Ascending aorta (tissue), 2 donors: ENCODE data around the gene ZNF157. TPM values are rescaled to one million over a fixed set of nuclear protein-coding genes. Genes with fewer than 3 reads are reported as not detected.

Experiments
- DNase-seq, 2 donors: peaks; one replicate each; pipeline ENCODE4 v3.0.0-alpha.2; 2019; ENCODE audit warnings: low spot score in 2 of 2
- H3K27ac ChIP-seq, 2 donors: fragments of 200-600 bp; sonication (generic); one replicate each; pipeline ENCODE4 v1.5.1; 2016 to 2017; ENCODE audit warnings: mild to moderate bottlenecking in 1 of 2
- H3K27me3 ChIP-seq: fragments of 200-600 bp; sonication (generic); one replicate; pipeline ENCODE4 v1.5.1; 2017
- H3K36me3 ChIP-seq, 2 donors: fragments of 200-600 bp; sonication (generic); one replicate each; pipeline ENCODE4 v1.5.1; 2016
- H3K4me1 ChIP-seq, 2 donors: fragments of 200-600 bp; sonication (generic); one replicate each; pipeline ENCODE4 v1.5.1; 2016 to 2017; ENCODE audit warnings: mild to moderate bottlenecking in 1 of 2
- H3K4me3 ChIP-seq, 2 donors: fragments of 200-600 bp; sonication (generic); one replicate each; pipeline ENCODE4 v1.5.1; 2016 to 2017; ENCODE audit warnings: mild to moderate bottlenecking in 1 of 2
- H3K9me3 ChIP-seq, 2 donors: fragments of 200-600 bp; sonication (generic); one replicate each; pipeline ENCODE4 v1.5.1; 2016
- intact Hi-C: fragments of 100-400 bp; cut with DNase I; formaldehyde crosslinking; loops from one replicate; pipeline ENCODE4 v1.15.1; 2023
- total RNA-seq: library from RNA; depleted of rRNA; stranded (reverse); fragments of >200 nt; gene quantifications from one replicate; pipeline ENCODE4 v1.1.0, GENCODE V29; 2016
- TF ChIP-seq, protein P1 (sequence below), 3 experiments: fragments of 200-600 bp in 2 of 3; fragments of 450-650 bp in 1 of 3; sonication (generic) in 2 of 3; IDR thresholded peaks; one replicate each; pipeline ENCODE4 v1.5.1; 2016 to 2019; ENCODE audit warnings: antibody characterized with exemption in 3 of 3, mild to moderate bottlenecking in 1 of 3, moderate library complexity in 1 of 3

The ZNF157 gene
- total RNA-seq, 1 donor from 2014 or later, result not detected

DNA sequence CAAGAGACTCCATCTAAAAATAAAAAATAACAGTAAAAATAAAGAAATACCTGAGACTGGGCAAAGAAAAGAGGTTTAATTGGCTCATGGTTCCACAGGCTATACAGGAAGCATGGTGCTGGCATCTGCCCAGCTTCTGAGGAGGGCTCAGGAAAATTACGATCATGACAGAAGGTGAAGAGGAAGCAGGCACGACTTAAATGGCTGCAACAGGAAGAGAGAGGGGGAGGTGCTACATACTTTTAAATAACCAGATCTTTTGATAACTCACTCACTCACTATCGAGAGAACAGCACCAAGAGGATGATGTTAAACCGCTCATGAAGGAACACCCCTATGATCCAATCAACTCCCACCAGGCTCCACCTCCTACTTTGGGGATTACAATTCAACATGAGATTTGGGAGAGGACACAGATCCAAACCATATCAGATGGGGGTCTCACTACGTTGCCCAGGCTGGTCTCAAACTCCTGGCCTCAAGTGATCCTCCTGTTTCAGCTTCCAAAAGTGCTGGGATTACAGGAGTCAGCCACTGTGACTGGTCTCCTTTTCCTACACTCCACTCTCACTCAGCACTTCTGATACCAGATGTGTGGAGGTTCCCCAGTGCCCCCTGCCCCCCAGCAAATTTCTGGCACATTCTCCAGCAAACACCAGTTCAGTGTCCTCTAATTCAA, 11.9 kb upstream of the ZNF157 start:
- Histone ChIP-seq H3K27me3 (no peaks in the 10 kb centered on the region), H3K9me3 (no peaks in the 10 kb centered on the region)
- TF ChIP-seq, protein P1, sequence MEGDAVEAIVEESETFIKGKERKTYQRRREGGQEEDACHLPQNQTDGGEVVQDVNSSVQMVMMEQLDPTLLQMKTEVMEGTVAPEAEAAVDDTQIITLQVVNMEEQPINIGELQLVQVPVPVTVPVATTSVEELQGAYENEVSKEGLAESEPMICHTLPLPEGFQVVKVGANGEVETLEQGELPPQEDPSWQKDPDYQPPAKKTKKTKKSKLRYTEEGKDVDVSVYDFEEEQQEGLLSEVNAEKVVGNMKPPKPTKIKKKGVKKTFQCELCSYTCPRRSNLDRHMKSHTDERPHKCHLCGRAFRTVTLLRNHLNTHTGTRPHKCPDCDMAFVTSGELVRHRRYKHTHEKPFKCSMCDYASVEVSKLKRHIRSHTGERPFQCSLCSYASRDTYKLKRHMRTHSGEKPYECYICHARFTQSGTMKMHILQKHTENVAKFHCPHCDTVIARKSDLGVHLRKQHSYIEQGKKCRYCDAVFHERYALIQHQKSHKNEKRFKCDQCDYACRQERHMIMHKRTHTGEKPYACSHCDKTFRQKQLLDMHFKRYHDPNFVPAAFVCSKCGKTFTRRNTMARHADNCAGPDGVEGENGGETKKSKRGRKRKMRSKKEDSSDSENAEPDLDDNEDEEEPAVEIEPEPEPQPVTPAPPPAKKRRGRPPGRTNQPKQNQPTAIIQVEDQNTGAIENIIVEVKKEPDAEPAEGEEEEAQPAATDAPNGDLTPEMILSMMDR (IDR thresholded peaks at IDR 0.05), result no peak

DNA sequence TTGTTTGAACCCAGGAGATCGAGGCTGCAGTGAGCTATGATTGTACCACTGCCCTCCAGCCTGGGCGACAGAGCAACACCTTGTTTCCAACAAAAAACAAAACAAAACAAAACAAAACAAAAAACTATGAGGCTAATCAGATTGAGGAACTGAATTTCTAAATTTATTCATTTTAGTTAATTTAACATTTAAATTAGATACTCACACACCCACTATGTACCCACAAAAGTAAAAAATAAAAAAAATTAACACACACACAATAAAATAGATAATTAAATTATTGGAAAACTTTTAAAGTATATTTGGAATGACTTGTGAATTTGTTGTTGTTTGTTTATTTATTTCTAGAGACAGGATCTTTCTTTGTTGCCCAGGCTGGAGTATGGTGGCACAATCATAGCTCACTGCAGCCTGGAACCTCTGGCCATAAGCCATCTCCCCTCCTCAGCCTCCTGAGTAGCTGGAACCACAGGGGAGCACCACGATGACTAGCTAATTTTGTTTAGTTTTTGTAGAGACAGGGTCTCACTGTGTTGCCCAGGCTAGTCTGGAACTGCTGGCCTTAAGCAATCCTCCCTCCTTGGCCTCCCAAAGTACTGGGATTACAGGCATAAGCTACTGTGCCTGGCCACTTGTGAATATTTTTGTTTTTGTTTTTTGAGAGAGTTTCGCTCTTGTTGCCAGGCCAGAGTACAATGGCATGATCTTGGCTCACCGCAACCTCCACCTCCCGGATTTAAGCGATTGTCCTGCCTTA, 9.8 kb upstream of the ZNF157 start:
- H3K4me1 ChIP-seq, result no peaks in the 10 kb centered on the region
- intact Hi-C loops, result loop anchor here (5.0 to 10.0 kb wide), 6 partner anchors 124 to 292 kb away; partner anchors contain the start of genes CDK16, ELK1, NDUFB11 and RBM10
- TF ChIP-seq, protein P1 (IDR thresholded peaks at IDR 0.05), result no peak
- H3K36me3 ChIP-seq, result no peaks in the 10 kb centered on the region
- DNase-seq, result no peak
- H3K9me3 ChIP-seq, result no peaks in the 10 kb centered on the region
- no peaks in the 10 kb centered on the region for H3K27me3 ChIP-seq
- H3K27ac ChIP-seq, result peak overlapping the region in 1 of 2 donors; percentile 19
- H3K4me3 ChIP-seq, result no peak overlapping the region

More for the DNA sequence above, 11.9 kb upstream of the ZNF157 start:
- no peaks in the 10 kb centered on the region for H3K36me3 ChIP-seq
- no peak overlapping the region for H3K4me3 ChIP-seq
- no peak overlapping the region for H3K27ac ChIP-seq
- H3K4me1 ChIP-seq, result no peaks in the 10 kb centered on the region
- DNase-seq, result no peak
- intact Hi-C loops, result no loop called here

DNA sequence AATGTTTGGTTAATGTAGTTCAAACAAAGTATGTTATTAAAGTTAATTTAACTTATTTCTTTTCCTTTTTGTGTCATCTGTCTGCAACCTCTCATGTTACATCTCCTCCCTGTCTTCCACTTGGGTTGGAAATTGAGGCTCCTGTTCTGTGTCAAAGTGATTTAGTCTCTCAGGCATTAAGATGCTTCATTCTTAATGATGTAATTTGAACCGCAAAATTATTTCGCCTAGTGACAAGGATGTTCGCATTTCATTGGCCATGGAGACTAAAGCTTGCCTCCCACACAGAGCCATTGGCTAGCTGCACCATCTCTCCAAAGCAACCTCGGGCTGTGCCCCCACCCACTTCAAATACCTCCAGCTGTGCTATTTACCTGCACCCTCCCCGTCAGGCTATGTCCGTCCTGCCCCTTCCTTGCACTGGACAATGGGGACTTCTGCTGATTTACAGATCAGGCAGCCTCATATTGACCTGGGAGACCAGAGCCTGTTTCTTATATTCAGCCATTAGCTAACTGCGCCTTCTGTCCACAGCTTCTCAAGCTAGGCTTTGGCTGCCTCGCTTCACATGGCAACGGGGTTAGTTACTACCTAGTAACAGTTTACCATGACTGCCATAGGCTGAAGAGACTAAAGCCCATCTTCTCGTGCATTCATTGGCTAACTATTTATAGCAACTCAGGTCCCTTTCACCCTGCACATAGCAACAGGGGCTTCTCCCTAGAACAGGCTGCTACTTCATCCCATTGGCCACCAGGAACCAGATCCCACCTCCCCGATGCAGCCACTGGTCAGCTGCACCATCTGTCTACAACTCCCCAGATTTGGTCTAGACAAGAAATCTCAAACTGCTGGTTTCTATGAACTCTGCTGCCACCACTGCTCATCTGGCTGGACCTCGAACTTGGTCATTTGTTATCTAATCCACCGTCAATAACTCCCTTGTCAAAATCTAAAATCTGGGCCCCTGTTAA, 8.6 kb upstream of the ZNF157 start:
- no peaks in the 10 kb centered on the region for H3K9me3 ChIP-seq
- no peaks in the 10 kb centered on the region for H3K4me1 ChIP-seq
- H3K27me3 ChIP-seq, result no peaks in the 10 kb centered on the region
- no peaks in the 10 kb centered on the region for H3K36me3 ChIP-seq
- peak overlapping the region; percentile 45 to 57 for H3K4me3 ChIP-seq
- peak overlapping the region; percentile 51 to 58 for H3K27ac ChIP-seq
- peak; percentile 74 to 91 for DNase-seq
- intact Hi-C loops, result loop anchor here (5.0 to 10.0 kb wide), 6 partner anchors 123 to 290 kb away; partner anchors contain the start of genes CDK16, ELK1, NDUFB11 and RBM10
- TF ChIP-seq, protein P1 (IDR thresholded peaks at IDR 0.05), result peak in 1 of 3 experiments; percentile 19

DNA sequence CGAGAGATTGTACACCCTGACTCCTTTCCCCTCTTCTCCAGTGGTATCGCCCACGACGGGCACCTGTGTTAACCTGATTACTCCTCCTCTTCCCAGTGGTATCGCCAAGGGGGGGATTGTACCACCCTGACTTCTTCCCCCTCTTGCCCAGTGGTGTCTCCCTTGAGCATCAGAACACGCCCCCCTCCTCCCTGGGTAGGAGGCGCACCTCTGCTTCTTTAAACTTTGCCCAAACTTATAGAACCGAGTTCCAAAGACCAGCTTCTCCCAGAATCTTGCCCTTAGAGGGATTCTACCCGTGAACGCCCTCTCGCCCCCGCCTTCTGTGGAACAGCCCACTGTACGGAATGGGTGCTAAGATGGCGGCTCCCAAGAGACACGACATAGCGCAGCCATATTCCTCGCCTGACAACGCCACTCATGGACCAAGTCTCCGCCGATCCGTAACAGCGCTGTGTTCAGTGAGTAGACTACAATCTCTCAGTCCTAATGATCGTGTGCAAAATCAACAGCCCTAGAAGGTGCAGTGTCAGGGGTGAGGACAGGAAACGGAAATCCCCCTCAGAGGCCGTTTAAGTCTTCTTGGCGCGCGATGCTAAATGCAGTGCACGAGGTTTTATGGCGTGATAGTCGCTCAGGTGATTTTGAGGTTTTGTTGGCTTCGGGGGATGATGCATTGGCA, 4.2 kb upstream of the ZNF157 start:
- Histone ChIP-seq H3K4me1 (no peaks in the 10 kb centered on the region), H3K4me3 (peak overlapping the region; percentile 41 to 46), H3K36me3 (no peaks in the 10 kb centered on the region), H3K27ac (no peak overlapping the region), H3K27me3 (no peaks in the 10 kb centered on the region), H3K9me3 (no peaks in the 10 kb centered on the region)
- TF ChIP-seq, protein P1 (IDR thresholded peaks at IDR 0.05), result no peak
- intact Hi-C loops, result loop anchor here (5.0 to 10.0 kb wide), 3 partner anchors 119 to 221 kb away; partner anchors contain the start of genes NDUFB11, RBM10, UBA1 and ZNF41
- DNase-seq, result peak in 1 of 2 donors; percentile 79
